22Rv1 (cell line): ENCODE data around the gene CDK5RAP3.

Experiments used
- H3K27ac ChIP-seq: fragments of 450-650 bp; 2 replicates; pipeline ENCODE4 v1.5.1; 2017
- ZFX ChIP-seq: fragments of 450-650 bp; IDR thresholded peaks from 2 replicates; pipeline ENCODE4 v1.6.1; 2017; ENCODE audit warnings: antibody characterized with exemption, borderline replicate concordance
- TF ChIP-seq, protein P1 (sequence below): fragments of 450-650 bp; IDR thresholded peaks from 2 replicates; pipeline ENCODE4 v1.5.1; 2017; ENCODE audit warnings: mild to moderate bottlenecking

CDK5RAP3 gene

GRCh38 chr17:47986520-47986919, 15.6 kb downstream of the CDK5RAP3 start:
- H3K27ac ChIP-seq, result peak overlapping the region; percentile 85
- no peak for TF ChIP-seq ZFX
- TF ChIP-seq, protein P1, sequence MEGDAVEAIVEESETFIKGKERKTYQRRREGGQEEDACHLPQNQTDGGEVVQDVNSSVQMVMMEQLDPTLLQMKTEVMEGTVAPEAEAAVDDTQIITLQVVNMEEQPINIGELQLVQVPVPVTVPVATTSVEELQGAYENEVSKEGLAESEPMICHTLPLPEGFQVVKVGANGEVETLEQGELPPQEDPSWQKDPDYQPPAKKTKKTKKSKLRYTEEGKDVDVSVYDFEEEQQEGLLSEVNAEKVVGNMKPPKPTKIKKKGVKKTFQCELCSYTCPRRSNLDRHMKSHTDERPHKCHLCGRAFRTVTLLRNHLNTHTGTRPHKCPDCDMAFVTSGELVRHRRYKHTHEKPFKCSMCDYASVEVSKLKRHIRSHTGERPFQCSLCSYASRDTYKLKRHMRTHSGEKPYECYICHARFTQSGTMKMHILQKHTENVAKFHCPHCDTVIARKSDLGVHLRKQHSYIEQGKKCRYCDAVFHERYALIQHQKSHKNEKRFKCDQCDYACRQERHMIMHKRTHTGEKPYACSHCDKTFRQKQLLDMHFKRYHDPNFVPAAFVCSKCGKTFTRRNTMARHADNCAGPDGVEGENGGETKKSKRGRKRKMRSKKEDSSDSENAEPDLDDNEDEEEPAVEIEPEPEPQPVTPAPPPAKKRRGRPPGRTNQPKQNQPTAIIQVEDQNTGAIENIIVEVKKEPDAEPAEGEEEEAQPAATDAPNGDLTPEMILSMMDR, result no peak

DNA sequence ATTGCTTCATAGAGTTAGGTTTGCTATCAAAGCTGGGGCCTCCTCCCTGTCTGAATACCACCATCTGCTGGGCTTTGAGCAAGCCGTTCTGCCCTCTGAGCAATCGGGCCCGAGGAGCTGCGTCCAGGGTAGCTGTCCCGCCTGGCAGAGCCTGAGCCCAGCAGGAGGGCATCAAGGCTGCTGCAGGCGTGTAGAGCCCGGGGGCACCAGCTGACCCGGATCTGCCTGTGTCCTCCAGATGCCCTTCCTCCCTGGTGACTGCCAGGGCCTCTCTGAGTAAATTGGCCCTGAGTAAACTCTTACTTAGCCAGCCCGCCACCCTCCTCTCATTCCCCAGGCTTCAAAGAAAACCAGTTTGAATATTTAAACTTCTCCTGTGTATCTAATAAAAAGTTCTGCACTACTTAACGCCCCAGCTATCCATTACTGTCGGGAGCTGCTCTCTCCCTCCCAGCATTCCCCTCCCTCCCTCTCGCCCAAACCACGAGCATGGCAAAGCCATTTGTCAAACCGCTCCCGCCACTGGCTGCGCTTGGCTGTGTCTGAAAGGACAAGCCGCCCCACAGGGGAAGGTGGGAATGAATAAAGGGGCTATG, 16.4 kb downstream of the CDK5RAP3 start:
- peak overlapping the region; percentile 85 for H3K27ac ChIP-seq
- TF ChIP-seq ZFX, result no peak
- TF ChIP-seq, protein P1, result no peak

DNA sequence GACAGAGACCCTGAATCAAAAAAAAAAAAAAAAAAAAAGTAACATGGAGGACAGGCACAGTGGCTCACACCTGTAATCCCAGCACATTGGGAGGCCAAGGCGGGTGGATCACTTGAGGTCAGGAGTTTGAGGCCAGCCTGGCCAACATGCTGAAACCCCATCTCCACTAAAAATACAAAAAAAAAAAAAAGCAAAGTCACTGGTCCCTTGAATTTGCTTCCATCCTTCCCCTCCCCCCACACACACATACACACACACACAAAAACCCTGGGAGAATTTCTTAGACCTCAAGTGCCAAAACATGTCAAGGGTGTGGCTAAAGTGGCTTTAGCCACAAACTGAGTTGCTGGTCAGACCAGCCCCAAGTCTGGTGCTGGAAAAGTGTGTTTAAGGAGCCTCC, 17.5 kb downstream of the CDK5RAP3 start:
- H3K27ac ChIP-seq, result peak overlapping the region; percentile 85

DNA sequence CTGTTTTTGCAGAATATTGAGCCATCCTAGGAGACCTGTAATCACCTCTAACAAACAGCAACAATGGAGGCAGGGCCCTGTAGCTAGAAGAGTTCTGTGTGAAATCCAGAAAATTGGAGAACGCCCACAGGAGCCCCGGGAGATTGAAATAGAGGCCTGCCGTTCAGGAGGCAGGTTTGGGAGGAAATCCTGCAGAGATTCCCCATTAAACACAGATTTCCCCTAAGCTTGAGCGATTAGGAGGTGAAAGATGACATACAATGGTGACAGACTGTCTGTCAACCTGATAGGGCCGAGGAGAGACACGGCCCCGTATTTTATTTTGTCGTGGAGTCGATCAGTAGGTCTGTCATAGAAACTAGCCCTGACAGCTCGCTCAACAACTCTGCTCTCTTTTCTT, 18.2 kb downstream of the CDK5RAP3 start:
- no peak overlapping the region for H3K27ac ChIP-seq

DNA sequence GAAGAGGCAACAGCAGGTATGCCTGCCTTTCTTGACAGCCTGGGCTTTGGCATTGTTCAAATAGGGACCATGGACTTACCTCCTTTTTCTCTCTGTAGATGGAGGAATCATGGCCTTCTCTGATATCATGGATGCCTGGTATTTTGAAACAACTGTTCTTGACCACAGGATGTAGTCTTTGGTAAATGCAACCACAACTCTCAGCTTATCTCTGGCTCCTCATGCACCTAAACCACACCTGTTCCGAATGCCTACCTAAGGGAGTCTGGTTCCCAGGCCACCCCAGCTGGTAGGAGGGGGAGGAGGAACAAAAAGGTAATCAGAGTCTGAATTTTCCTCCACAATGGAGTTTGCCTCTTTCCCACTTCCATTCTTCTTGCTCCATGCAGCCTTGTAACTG, 18.8 kb downstream of the CDK5RAP3 start:
- no peak overlapping the region for H3K27ac ChIP-seq
- TF ChIP-seq, protein P1, result no peak

More for the DNA sequence above, 18.2 kb downstream of the CDK5RAP3 start:
- TF ChIP-seq ZFX, result no peak
- TF ChIP-seq, protein P1, result no peak

DNA sequence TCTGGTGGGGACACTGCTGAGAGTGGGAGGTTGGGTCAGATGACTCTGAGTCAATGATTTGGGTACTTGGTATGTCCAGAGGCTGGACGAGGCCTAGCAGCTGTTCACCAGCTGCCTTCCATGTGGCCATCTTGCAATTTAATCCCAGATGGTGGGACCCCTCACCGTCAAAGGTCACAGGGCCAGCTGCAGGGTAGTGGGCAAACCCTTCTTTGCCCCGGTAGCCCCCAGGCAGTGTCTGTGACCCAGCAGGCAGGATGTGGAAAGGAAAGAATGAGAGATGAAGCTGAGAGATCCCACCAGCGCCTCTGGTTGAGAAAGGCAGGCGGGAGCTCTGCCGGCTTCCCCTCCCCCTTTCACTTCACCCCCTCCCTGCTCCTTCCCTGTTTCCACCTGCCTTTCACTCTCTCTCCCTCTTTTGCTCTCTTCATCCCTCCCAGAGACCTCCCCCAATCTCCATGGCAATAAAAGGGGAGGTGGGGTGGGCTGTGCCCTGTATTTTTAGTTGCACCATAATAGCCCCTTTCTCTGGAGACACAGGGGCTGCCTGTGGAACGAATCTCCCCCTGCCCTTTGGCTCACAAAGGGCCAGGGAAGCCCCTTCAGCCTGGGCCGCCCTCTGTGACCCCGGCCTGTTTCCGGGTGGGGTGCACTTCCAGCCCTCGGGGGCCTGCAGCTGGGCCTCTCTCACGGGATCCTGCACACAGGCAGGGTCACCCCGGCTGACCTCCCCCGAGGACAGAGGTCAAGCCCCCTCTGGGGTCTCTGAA, 20.2 kb downstream of the CDK5RAP3 start:
- H3K27ac ChIP-seq, result no peak overlapping the region
- TF ChIP-seq, protein P1, result no peak
- TF ChIP-seq ZFX, result no peak

- TF ChIP-seq ZFX, result no peak
- TF ChIP-seq, protein P1, result no peak
- no peak overlapping the region for H3K27ac ChIP-seq
These were observed 21.3 kb downstream of the CDK5RAP3 start for GRCh38 chr17:47992216-47992615.
